Naive thymus-derived CD4-positive, alpha-beta T cell (primary cell): ENCODE measurements around the gene LRRC61. TPM values are rescaled to one million over a fixed set of nuclear protein-coding genes. Genes with fewer than 3 reads are reported as not detected.

ENCODE experiments used
- ATAC-seq: fragments of 150-1000 bp; cut with Tn5 transposase; 2 replicates; pipeline ENCODE4 v1.10.0; 2021; ENCODE audit warnings: mild to moderate bottlenecking, moderate library complexity
- CTCF ChIA-PET: fragments of 350-600 bp; sonication (Branson Sonifier 250); formaldehyde crosslinking; loops from one replicate; lab custom pipeline; 2021; ENCODE audit warnings: antibody characterized with exemption; lab: Charles Lee
- POLR2A ChIA-PET: fragments of 350-600 bp; sonication (Branson Sonifier 250); formaldehyde crosslinking; loops from one replicate; lab custom pipeline; 2021; ENCODE audit warnings: antibody characterized with exemption, inconsistent platforms; lab: Charles Lee
- DNase-seq, 9 donors: peaks; one replicate each; pipeline versions ENCODE4 v3.0.0 to v3.0.0-alpha.2; 2020 to 2022; ENCODE audit warnings: mixed read lengths in 1 of 9
- H3K27ac ChIP-seq: one replicate; pipeline ENCODE4 v1.7.0; 2013; ENCODE audit warnings: mild to moderate bottlenecking, low read depth, low read length, moderate library complexity
- H3K27me3 ChIP-seq, 2 donors: one replicate each; pipeline ENCODE4 v1.7.0; 2013; ENCODE audit warnings: low read length in 2 of 2, mild to moderate bottlenecking in 2 of 2, moderate library complexity in 2 of 2; ENCODE audit not compliant: control insufficient read depth in 2 of 2, insufficient read depth in 2 of 2
- H3K36me3 ChIP-seq, 3 experiments: 1 replicate in 2 of 3; 2 replicates in 1 of 3; pipeline ENCODE4 v1.7.0; 2013; ENCODE audit warnings: low read length in 3 of 3, mild to moderate bottlenecking in 3 of 3, moderate library complexity in 1 of 3; ENCODE audit not compliant: insufficient read depth in 3 of 3, control insufficient read depth in 2 of 3
- H3K4me1 ChIP-seq, 2 donors: one replicate each; pipeline ENCODE4 v1.7.0; 2013; ENCODE audit warnings: low read length in 2 of 2, mild to moderate bottlenecking in 2 of 2, moderate library complexity in 1 of 2; ENCODE audit not compliant: control insufficient read depth in 2 of 2, insufficient read depth in 2 of 2
- H3K4me3 ChIP-seq: 2 replicates; pipeline ENCODE4 v1.7.0; 2013; ENCODE audit warnings: mild to moderate bottlenecking, low read length
- H3K9me3 ChIP-seq, 3 experiments: 1 replicate in 2 of 3; 2 replicates in 1 of 3; pipeline ENCODE4 v1.7.0; 2013; ENCODE audit warnings: low read length in 3 of 3; ENCODE audit not compliant: control insufficient read depth in 2 of 3
- H3K27ac Mint-ChIP-seq, 9 donors: one replicate each; pipeline ENCODE4 v1.8.0; 2020 to 2022; ENCODE audit warnings: mixed read lengths in 9 of 9, mild to moderate bottlenecking in 8 of 9, moderate library complexity in 5 of 9, inconsistent platforms in 2 of 9
- H3K27me3 Mint-ChIP-seq, 5 donors: one replicate each; pipeline ENCODE4 v1.8.0; 2021 to 2022; ENCODE audit warnings: mixed read lengths in 5 of 5, mild to moderate bottlenecking in 1 of 5
- H3K36me3 Mint-ChIP-seq, 5 donors: one replicate each; pipeline ENCODE4 v1.8.0; 2020 to 2022; ENCODE audit warnings: mixed read lengths in 5 of 5, mild to moderate bottlenecking in 3 of 5, inconsistent platforms in 1 of 5
- H3K4me1 Mint-ChIP-seq, 7 donors: one replicate each; pipeline ENCODE4 v1.8.0; 2020 to 2022; ENCODE audit warnings: mixed read lengths in 7 of 7, mild to moderate bottlenecking in 3 of 7, inconsistent platforms in 1 of 7
- H3K4me3 Mint-ChIP-seq, 10 donors: one replicate each; pipeline ENCODE4 v1.8.0; 2020 to 2022; ENCODE audit warnings: mild to moderate bottlenecking in 10 of 10, mixed read lengths in 10 of 10, moderate library complexity in 6 of 10, inconsistent platforms in 2 of 10
- H3K9me3 Mint-ChIP-seq, 11 donors: one replicate each; pipeline ENCODE4 v1.8.0; 2020 to 2022; ENCODE audit warnings: mixed read lengths in 11 of 11, mild to moderate bottlenecking in 4 of 11, inconsistent platforms in 1 of 11, moderate library complexity in 1 of 11
- intact Hi-C, 2 donors: fragments of 100-400 bp; cut with micrococcal nuclease; formaldehyde crosslinking; loops; one replicate each; pipeline ENCODE4 v1.15.1; 2023
- polyA plus RNA-seq, 2 donors: library from polyadenylated mRNA; unstranded; fragments of 300-500 nt; fragmentation: Illumina TruSeq; gene quantifications; one replicate each; pipeline ENCODE4 v1.2.3, GENCODE V29; 2021
- total RNA-seq, 6 experiments: library from RNA in 5 of 6; stranded (reverse) in 5 of 6; gene quantifications; 1 replicate in 5 of 6; 2 replicates in 1 of 6; pipeline ENCODE4 v1.2.3 and lab custom pipeline; 2021 to 2026

The LRRC61 gene
- total and polyA plus RNA-seq, 7 experiments from 2014 or later: 8.3 to 30.0 (median 13.8) TPM

DNA sequence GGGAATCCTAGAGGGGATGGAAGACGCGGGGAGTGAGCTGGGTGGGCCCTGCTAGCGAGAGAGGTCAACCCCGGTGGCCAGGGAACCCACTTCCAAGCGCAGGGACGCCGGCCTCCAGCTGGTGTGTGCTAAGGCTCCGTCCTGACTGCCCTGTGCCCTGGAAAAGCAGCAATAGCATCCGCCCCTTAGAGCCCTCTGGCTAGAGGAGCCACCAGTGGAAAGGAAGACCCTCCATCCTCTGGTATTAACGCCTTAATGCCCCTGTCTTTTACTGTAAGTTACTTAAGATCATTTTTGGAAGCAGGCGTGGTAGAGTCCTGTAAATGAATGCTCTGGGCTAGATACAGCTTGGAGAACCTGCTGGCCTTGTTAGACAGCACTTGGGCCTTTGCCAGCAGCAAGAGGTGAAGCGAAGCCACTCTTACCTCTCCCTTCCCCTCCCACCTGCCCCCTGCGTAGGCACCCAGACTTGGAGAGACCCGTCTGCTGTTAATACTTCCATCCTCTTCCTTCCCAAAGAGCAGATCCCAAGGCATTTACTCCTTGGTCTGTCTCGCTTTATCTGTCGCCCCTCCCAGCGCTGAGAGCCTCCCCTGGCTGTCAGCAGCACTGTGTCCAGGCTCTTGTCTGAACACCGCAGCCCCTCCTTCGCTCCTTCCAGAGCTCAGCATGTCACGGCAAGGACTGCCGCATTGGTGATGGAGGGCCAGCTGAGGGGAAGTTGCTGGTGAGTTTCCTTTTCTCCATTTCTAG is 50.1 kb downstream of the LRRC61 start:
- POLR2A ChIA-PET: interaction anchor here (0.6 to 2.2 kb wide), 2 partner anchors 7 to 856 kb away, joined by 3 to 8 read pairs; no protein-coding TSS in a partner anchor
- peaks cover 30 to 77% (median 64%) of the 10 kb centered on the region in 7 donors for H3K4me1 Mint-ChIP-seq
- peaks cover 0 to 26% (median 9%) of the 10 kb centered on the region in 5 donors for H3K36me3 Mint-ChIP-seq
- H3K27me3 ChIP-seq: no peaks in the 10 kb centered on the region
- ATAC-seq: no peak
- peaks cover 0 to 33% (median 2%) of the 10 kb centered on the region in 3 experiments for H3K36me3 ChIP-seq
- peak overlapping the region; percentile 32 for H3K27ac ChIP-seq
- CTCF ChIA-PET: interaction anchor here (1.7 kb wide), 1 partner anchor 17 kb away, joined by 5 read pairs; no protein-coding TSS in a partner anchor
- DNase-seq: no peak
- intact Hi-C loops: no loop called here
- H3K4me3 Mint-ChIP-seq: peak overlapping the region in 1 of 10 donors; percentile 37
- H3K27me3 Mint-ChIP-seq: no peaks in the 10 kb centered on the region
- peak overlapping the region; percentile 29 to 80 (median 70) for H3K27ac Mint-ChIP-seq
- no peaks in the 10 kb centered on the region for H3K9me3 Mint-ChIP-seq
- H3K4me1 ChIP-seq: peaks cover 11 to 39% of the 10 kb centered on the region in 2 donors
- H3K4me3 ChIP-seq: no peak overlapping the region
- no peaks in the 10 kb centered on the region for H3K9me3 ChIP-seq

DNA sequence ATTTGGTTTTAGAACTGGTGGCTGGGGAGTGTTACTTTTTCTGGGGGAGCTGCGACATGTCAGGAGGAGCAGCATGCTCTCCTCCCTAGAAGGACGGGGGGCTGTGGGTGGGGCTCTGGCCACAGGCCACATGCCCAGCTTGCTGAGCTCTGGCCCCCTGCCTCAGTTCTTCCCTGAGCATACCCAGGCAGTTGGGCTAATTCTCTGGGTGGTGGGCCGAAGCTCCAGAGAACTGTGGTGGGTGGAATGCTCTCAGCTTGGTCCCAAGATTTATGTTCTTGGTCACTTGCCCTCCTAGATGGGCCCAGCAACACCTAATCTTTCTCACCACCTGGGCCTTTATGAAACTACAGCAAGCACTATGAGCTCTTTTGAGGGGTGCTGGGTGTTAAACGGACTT is 50.9 kb downstream of the LRRC61 start:
- Mint-ChIP-seq H3K36me3 (peaks cover 0 to 26% (median 8%) of the 10 kb centered on the region in 5 donors), H3K27me3 (no peaks in the 10 kb centered on the region), H3K9me3 (no peaks in the 10 kb centered on the region), H3K4me3 (peak overlapping the region in 1 of 10 donors; percentile 12), H3K27ac (peak overlapping the region in 8 of 9 donors; percentile 57 to 89 (median 74)), H3K4me1 (peaks cover 30 to 78% (median 65%) of the 10 kb centered on the region in 7 donors)
- intact Hi-C loops: no loop called here
- peaks cover 11 to 40% of the 10 kb centered on the region in 2 donors for H3K4me1 ChIP-seq
- no peaks in the 10 kb centered on the region for H3K27me3 ChIP-seq
- DNase-seq (no peak), ATAC-seq (no peak)
- CTCF ChIA-PET: interaction anchor here (1.7 kb wide), 1 partner anchor 18 kb away, joined by 5 read pairs; no protein-coding TSS in a partner anchor
- peak overlapping the region; percentile 32 for H3K27ac ChIP-seq
- H3K4me3 ChIP-seq: no peak overlapping the region
- POLR2A ChIA-PET: interaction anchor here (0.6 to 2.2 kb wide), 4 partner anchors 8 to 855 kb away, joined by 3 to 8 read pairs (median 6); no protein-coding TSS in a partner anchor
- H3K36me3 ChIP-seq: peaks cover 0 to 32% (median 2%) of the 10 kb centered on the region in 3 experiments
- H3K9me3 ChIP-seq: no peaks in the 10 kb centered on the region

DNA sequence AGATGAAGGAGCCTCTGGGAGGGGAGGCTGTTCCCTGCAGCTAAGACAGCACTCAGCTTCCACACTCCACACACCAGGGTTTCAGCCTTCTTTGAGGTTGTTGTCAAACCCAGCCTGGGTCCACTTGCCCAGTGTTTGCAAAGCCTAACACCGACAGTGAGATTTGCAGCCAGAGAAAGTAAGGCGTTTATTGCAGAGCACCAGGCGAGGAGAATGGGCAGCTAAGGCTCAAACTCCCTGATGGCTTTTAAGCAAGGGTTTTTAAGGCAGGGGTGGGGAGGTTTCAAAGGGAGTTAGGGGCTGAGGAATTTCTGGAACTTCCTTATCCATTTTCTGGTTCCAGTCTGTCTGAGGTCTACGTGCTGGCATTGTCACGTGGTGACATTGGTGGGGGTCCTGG is 51.3 kb downstream of the LRRC61 start:
- ATAC-seq: no peak
- DNase-seq: no peak
- peak overlapping the region; percentile 35 to 89 (median 72) for H3K27ac Mint-ChIP-seq
- ChIA-PET POLR2A (interaction anchor here (1.0 to 2.4 kb wide), 5 partner anchors 7 to 32 kb away, joined by 4 to 10 read pairs (median 7); a partner anchor contains a TSS), CTCF (interaction anchor here (0.6 to 1.7 kb wide), 2 partner anchors 19 to 1084 kb away, joined by 5 to 6 read pairs; no protein-coding TSS in a partner anchor)
- intact Hi-C loops: no loop called here
- no peaks in the 10 kb centered on the region for H3K9me3 Mint-ChIP-seq
- no peaks in the 10 kb centered on the region for H3K27me3 Mint-ChIP-seq
- H3K36me3 Mint-ChIP-seq: peaks cover 0 to 26% (median 7%) of the 10 kb centered on the region in 5 donors
- H3K4me1 ChIP-seq: peaks cover 8 to 36% of the 10 kb centered on the region in 2 donors
- no peak overlapping the region for H3K4me3 Mint-ChIP-seq
- H3K4me3 ChIP-seq: no peak overlapping the region
- H3K27me3 ChIP-seq: no peaks in the 10 kb centered on the region
- peak overlapping the region; percentile 34 for H3K27ac ChIP-seq
- no peaks in the 10 kb centered on the region for H3K9me3 ChIP-seq
- H3K4me1 Mint-ChIP-seq: peaks cover 29 to 74% (median 63%) of the 10 kb centered on the region in 7 donors
- peaks cover 0 to 29% (median 2%) of the 10 kb centered on the region in 3 experiments for H3K36me3 ChIP-seq

DNA sequence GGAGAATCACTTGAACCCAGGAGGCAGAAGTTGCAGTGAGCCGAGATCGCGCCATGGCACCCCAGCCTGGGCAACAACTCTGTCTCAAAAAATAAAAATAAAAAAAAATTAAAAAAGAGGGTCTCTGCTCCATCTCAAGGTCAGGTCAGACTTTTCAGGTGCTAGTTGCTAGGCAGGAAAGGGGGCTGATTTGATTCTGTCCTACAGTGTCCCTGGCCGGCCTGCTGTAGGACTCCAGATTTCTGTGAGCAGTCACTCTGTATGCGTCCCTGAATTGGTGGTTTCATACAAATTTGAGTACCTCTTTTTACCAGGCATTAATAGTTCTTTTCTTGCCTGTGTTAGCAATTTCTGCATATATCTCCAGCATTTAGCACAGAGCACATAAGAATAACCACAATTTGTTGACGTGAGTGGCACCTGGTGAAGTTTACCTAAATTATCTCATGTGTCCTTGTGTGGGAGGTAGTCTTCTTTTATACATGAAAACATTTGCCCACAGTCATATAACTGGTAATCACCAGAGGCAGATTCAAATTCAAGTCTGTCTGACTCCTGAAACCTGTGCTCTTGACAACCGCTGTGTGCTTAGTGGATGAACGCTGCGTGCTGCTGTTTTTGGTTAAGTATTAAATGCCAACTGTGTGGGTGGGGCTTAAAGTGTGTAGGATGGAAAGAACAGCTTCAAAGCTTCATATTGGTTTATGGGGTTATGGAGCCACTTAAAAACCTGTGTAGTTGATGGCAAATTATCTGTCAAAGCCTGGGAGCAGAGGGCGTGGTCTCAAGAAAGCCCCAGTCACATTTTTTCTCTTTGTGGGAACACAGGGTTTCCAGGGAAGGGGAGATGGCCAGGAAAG is 52.7 kb downstream of the LRRC61 start:
- peak; percentile 12 for ATAC-seq
- no peaks in the 10 kb centered on the region for H3K27me3 Mint-ChIP-seq
- no peak overlapping the region for H3K4me3 ChIP-seq
- ChIA-PET CTCF (interaction anchor here (0.8 kb wide), 1 partner anchor 23 kb away, joined by 5 read pairs; no protein-coding TSS in a partner anchor), POLR2A (interaction anchor here (1.0 to 2.4 kb wide), 6 partner anchors 9 to 30 kb away, joined by 4 to 12 read pairs (median 8); a partner anchor contains a TSS)
- H3K4me1 Mint-ChIP-seq: peaks cover 30 to 71% (median 60%) of the 10 kb centered on the region in 7 donors
- no peaks in the 10 kb centered on the region for H3K9me3 ChIP-seq
- peaks cover 0 to 29% (median 2%) of the 10 kb centered on the region in 3 experiments for H3K36me3 ChIP-seq
- DNase-seq: peak in 6 of 9 donors; percentile 34 to 69 (median 52)
- no peaks in the 10 kb centered on the region for H3K27me3 ChIP-seq
- peak overlapping the region in 9 of 10 donors; percentile 19 to 71 (median 51) for H3K4me3 Mint-ChIP-seq
- peak overlapping the region; percentile 48 for H3K27ac ChIP-seq
- peaks cover 0 to 21% (median 5%) of the 10 kb centered on the region in 5 donors for H3K36me3 Mint-ChIP-seq
- H3K9me3 Mint-ChIP-seq: no peaks in the 10 kb centered on the region
- peaks cover 4 to 30% of the 10 kb centered on the region in 2 donors for H3K4me1 ChIP-seq
- intact Hi-C loops: loop anchor here in 1 of 2 donors (5.0 kb wide), 2 partner anchors 706 to 966 kb away; partner anchors contain the start of genes FASTK, NUB1 and TMUB1
- peak overlapping the region; percentile 12 to 94 (median 90) for H3K27ac Mint-ChIP-seq

DNA sequence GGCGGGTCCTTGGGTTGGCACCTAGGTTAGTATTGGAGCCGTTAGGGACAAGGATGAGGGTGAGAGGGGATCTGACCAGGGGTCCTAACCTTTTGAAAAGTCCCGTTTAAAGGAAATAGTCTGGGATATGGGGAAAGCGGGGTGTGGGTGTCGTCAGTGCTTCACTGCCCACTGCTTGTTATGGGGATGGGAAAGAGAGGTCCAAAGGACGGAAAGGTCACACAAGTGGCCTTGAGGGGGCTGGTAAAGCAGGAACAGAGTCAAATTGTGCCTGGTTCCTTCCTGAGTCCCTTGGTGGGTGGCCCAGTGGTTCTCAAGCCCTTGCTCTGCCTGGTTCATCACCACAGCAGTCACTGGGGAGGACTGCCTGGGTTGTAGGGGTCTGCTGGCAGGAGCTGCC is 53.4 kb downstream of the LRRC61 start:
- Mint-ChIP-seq H3K9me3 (no peaks in the 10 kb centered on the region), H3K27ac (peak overlapping the region; percentile 39 to 94 (median 90)), H3K4me1 (peaks cover 30 to 70% (median 58%) of the 10 kb centered on the region in 7 donors), H3K27me3 (no peaks in the 10 kb centered on the region), H3K4me3 (peak overlapping the region in 6 of 10 donors; percentile 19 to 71 (median 45)), H3K36me3 (peaks cover 0 to 20% (median 5%) of the 10 kb centered on the region in 5 donors)
- H3K9me3 ChIP-seq: no peaks in the 10 kb centered on the region
- H3K36me3 ChIP-seq: peaks cover 0 to 24% (median 2%) of the 10 kb centered on the region in 3 experiments
- DNase-seq (no peak), ATAC-seq (no peak)
- ChIA-PET POLR2A (interaction anchor here (2.1 to 2.4 kb wide), 4 partner anchors 7 to 31 kb away, joined by 8 to 35 read pairs (median 11); partner anchors contain the start of gene REPIN1), CTCF (interaction anchor here (0.8 kb wide), 1 partner anchor 23 kb away, joined by 5 read pairs; no protein-coding TSS in a partner anchor)
- peaks cover 4 to 30% of the 10 kb centered on the region in 2 donors for H3K4me1 ChIP-seq
- peak overlapping the region; percentile 48 for H3K27ac ChIP-seq
- intact Hi-C loops: loop anchor here in 1 of 2 donors (5.0 kb wide), 2 partner anchors 706 to 966 kb away; partner anchors contain the start of genes FASTK, NUB1 and TMUB1
- H3K4me3 ChIP-seq: no peak overlapping the region
- H3K27me3 ChIP-seq: no peaks in the 10 kb centered on the region
